ENCODE measurements around the gene KRT28. TPM values are rescaled to one million over a fixed set of nuclear protein-coding genes. Genes with fewer than 3 reads are reported as not detected.
A peak's percentile ranks its signal among the peaks of the same experiment; 100 is the strongest.

The KRT28 gene
- total and polyA plus RNA-seq, 2 of the 13 experiments (the other 11 are each of a cell fraction or from before 2014, with no cell fraction given), result not detected

GRCh38 chr17:40818733-40819527, 19.2 kb upstream of the KRT28 start:
- Histone ChIP-seq H3K4me3 (replicated peaks in 1 of 3; ENCODE audit: insufficient read depth in 1 of 3, low read depth in 2 of 3, low read length in 3 of 3) (peak overlapping the region; percentile 74 to 93 (median 81)), H3K4me2 (ENCODE audit: low read depth, low read length) (peak overlapping the region; percentile 83), H3K9ac (ENCODE audit: insufficient read depth, low read depth, low read length) (peak overlapping the region; percentile 87), H4K20me1 (ENCODE audit: insufficient read depth, low read length) (no peaks in the 10 kb centered on the region), H2AFZ (ENCODE audit: low read length) (peak overlapping the region; percentile 64), H3K9me3 (ENCODE audit: low read length) (no peaks in the 10 kb centered on the region), H3K79me2 (ENCODE audit: insufficient read depth, low read length) (peaks cover 20% of the 10 kb centered on the region), H3K27me3 (ENCODE audit: control insufficient read depth in 1 of 2, insufficient read depth in 2 of 2, low read length in 2 of 2) (no peaks in the 10 kb centered on the region; a peak in 1 of 5 replicates), H3K4me1 (ENCODE audit: insufficient read depth, low read length) (peaks cover 33% of the 10 kb centered on the region), H3K27ac (ENCODE audit: extremely low read length, insufficient read depth, low read length) (peak overlapping the region; percentile 82), H3K36me3 (replicated peaks in 1 of 2; ENCODE audit: control insufficient read depth in 1 of 2, insufficient read depth in 2 of 2, low read length in 2 of 2) (peaks cover 4 to 7% of the 10 kb centered on the region in 2 experiments; a peak in 4 of 5 replicates)
- FAIRE-seq (no peak), ATAC-seq (peak; percentile 97), DNase-seq (ENCODE audit: low spot score) (peak; percentile 68)
- in situ Hi-C loops (cut with HindIII; ENCODE audit: extremely low pct_ligation_motif_present, low pct_unique_long_range_greater_than_20kb) (no loop called here), intact Hi-C loops (cut with micrococcal nuclease; ENCODE audit: unreplicated experiment) (no loop called here)
- WGBS (ENCODE audit: low lambda C conversion rate), result 2% methylated on average over 30 of the region's 73 CpGs
- ChIA-PET POLR2A (interaction anchor here (0.7 to 2.4 kb wide), 22 partner anchors 9 to 872 kb away, joined by 3 to 24 read pairs (median 4); partner anchors contain the start of genes EIF1, KRT19 and SMARCE1), CTCF (ENCODE audit: low intra/inter-chr PET ratio, low total read pairs) (no interaction called here)
- BruUV-seq (replicated peaks), result no TSS peak
- TF ChIP-seq ZSCAN31 (CRISPR knock-in tag; IDR thresholded peaks at IDR 0.05; ENCODE audit: low read depth) (peak; percentile 59; the same call in 1 of the 2 replicates), ARNT2 (CRISPR knock-in tag; IDR thresholded peaks at IDR 0.05; ENCODE audit: low read depth) (peak; percentile 59), ZNF33A (CRISPR knock-in tag; IDR thresholded peaks at IDR 0.05; ENCODE audit: borderline replicate concordance) (no peak), ZFP37 (CRISPR knock-in tag; IDR thresholded peaks at IDR 0.05; ENCODE audit: borderline replicate concordance) (no peak; the same call in 1 of the 2 replicates), HMGXB3 (CRISPR knock-in tag; IDR thresholded peaks at IDR 0.05; ENCODE audit: borderline replicate concordance) (0 out of 2 replicates have a peak, but pooled peaks have one; percentile 44), ZFP82 (CRISPR knock-in tag; IDR thresholded peaks at IDR 0.05; ENCODE audit: borderline replicate concordance) (peak; percentile 60; the same call in 1 of the 2 replicates), HNF1B (CRISPR knock-in tag; IDR thresholded peaks at IDR 0.05) (peak; percentile 44; the same call in 1 of the 2 replicates), ZBTB10 (CRISPR knock-in tag; IDR thresholded peaks at IDR 0.05; ENCODE audit: borderline replicate concordance) (0 out of 2 replicates have a peak, but pooled peaks have one; percentile 2), ZBTB25 (CRISPR knock-in tag; IDR thresholded peaks at IDR 0.05) (peak; percentile 96)
